ENCODE results near the gene FGD6.

DNA sequence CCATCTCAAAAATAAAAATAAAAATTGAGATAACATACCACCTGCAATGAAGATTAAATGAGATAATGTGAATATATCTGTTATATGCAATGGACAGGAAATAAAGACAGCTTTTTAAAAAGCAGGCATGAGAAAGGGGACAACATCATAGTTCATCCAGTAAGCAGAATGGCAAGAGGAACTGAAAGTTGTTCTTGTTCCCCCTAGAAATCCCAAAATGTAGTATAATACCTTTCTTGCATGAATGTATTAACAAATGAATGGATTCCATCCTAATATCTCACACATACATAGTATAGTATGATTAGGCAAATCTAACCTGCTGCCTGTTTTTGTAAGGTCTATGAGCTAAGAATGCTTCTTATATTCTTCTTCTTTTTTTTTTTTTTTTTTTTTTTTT is 31.4 kb downstream of the FGD6 start:
- TF ChIP-seq, protein P1, sequence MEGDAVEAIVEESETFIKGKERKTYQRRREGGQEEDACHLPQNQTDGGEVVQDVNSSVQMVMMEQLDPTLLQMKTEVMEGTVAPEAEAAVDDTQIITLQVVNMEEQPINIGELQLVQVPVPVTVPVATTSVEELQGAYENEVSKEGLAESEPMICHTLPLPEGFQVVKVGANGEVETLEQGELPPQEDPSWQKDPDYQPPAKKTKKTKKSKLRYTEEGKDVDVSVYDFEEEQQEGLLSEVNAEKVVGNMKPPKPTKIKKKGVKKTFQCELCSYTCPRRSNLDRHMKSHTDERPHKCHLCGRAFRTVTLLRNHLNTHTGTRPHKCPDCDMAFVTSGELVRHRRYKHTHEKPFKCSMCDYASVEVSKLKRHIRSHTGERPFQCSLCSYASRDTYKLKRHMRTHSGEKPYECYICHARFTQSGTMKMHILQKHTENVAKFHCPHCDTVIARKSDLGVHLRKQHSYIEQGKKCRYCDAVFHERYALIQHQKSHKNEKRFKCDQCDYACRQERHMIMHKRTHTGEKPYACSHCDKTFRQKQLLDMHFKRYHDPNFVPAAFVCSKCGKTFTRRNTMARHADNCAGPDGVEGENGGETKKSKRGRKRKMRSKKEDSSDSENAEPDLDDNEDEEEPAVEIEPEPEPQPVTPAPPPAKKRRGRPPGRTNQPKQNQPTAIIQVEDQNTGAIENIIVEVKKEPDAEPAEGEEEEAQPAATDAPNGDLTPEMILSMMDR (IDR thresholded peaks at IDR 0.05), result no peak
- TF ChIP-seq POLR2A (IDR thresholded peaks at IDR 0.05), result no peak
